GM12878 (cell line): Measurements from ENCODE around the gene SCARF2. TPM values are rescaled to one million over a fixed set of nuclear protein-coding genes. Genes with fewer than 3 reads are reported as not detected.

Experiments
- ATAC-seq: fragments of 200-7000 bp; cut with Tn5 transposase; 3 replicates; pipeline ENCODE4 v1.9.1; 2020; ENCODE audit warnings: mild to moderate bottlenecking, moderate library complexity
- BruUV-seq: library from RNA; stranded (reverse); fragments of 400-500 nt; replicated peaks from 2 replicates; lab custom pipeline; 2021; lab: Mats Ljungman, UMichigan
- CTCF ChIA-PET: fragments of 300-600 bp; sonication (Branson Sonifier 250); formaldehyde crosslinking; extraction: SDS; loops from one replicate; lab custom pipeline; 2021; ENCODE audit warnings: inconsistent platforms; lab: Yijun Ruan, JAX
- POLR2A ChIA-PET: fragments of 350-600 bp; formaldehyde crosslinking; extraction: SDS; loops from one replicate; lab custom pipeline; 2021; ENCODE audit warnings: inconsistent platforms; lab: Charles Lee
- RAD21 ChIA-PET: fragments of 300-600 bp; sonication (Branson Sonifier 250); formaldehyde crosslinking; loops from one replicate; lab custom pipeline; 2023; ENCODE audit warnings: antibody characterized with exemption; ENCODE audit not compliant: unreplicated experiment; lab: Charles Lee
- SMC1A ChIA-PET: fragments of 300-600 bp; sonication (Branson Sonifier 250); formaldehyde crosslinking; loops from one replicate; lab custom pipeline; 2023; ENCODE audit not compliant: unreplicated experiment, uncharacterized antibody; lab: Charles Lee
- DNase-seq: peaks from one replicate; pipeline ENCODE4 v3.0.0-alpha.2; 2011; ENCODE audit warnings: low read depth, low spot score
- FAIRE-seq: peaks from 3 replicates; lab custom pipeline; 2011; peaks lifted over from hg19 to GRCh38; lab: Jason Lieb, UNC
- H2AFZ ChIP-seq: 2 replicates; pipeline ENCODE4 v1.6.0; 2011; ENCODE audit warnings: low read depth, low read length, control low read depth; ENCODE audit not compliant: control insufficient read depth
- H3K27ac ChIP-seq: 2 replicates; pipeline ENCODE4 v1.5.1; 2011; ENCODE audit warnings: control low read depth; ENCODE audit not compliant: control insufficient read depth, insufficient read depth
- H3K27me3 ChIP-seq, 2 experiments: replicated peaks in 1 of 2; 2 replicates each; pipeline versions ENCODE4 v1.6.0 to v1.6.1; 2011; ENCODE audit warnings: low read length in 1 of 2; ENCODE audit not compliant: control insufficient read depth in 2 of 2, insufficient read depth in 2 of 2
- H3K36me3 ChIP-seq, 2 experiments: 2 replicates each; pipeline ENCODE4 v1.5.1; 2011; ENCODE audit warnings: low read length in 1 of 2; ENCODE audit not compliant: control insufficient read depth in 2 of 2, insufficient read depth in 2 of 2
- H3K4me1 ChIP-seq: 2 replicates; pipeline ENCODE4 v1.6.1; 2011; ENCODE audit warnings: mild to moderate bottlenecking, low read length, moderate library complexity, mixed read lengths; ENCODE audit not compliant: control insufficient read depth, insufficient read depth
- H3K4me2 ChIP-seq: 2 replicates; pipeline ENCODE4 v1.6.0; 2011; ENCODE audit warnings: control low read depth; ENCODE audit not compliant: control insufficient read depth, insufficient read depth
- H3K4me3 ChIP-seq: fragments of 200-600 bp; sonication (generic); 2 replicates; pipeline ENCODE4 v1.5.1; 2016
- H3K79me2 ChIP-seq: 2 replicates; pipeline ENCODE4 v1.6.0; 2011; ENCODE audit warnings: low read length; ENCODE audit not compliant: control insufficient read depth, insufficient read depth
- H3K9ac ChIP-seq: 2 replicates; pipeline ENCODE4 v1.8.0; 2011; ENCODE audit warnings: low read length, control low read depth, mixed read lengths; ENCODE audit not compliant: control insufficient read depth, insufficient read depth
- H3K9me3 ChIP-seq: replicated peaks from 3 replicates; pipeline ENCODE4 v1.5.1; 2011; ENCODE audit warnings: mild to moderate bottlenecking, low read length; ENCODE audit not compliant: control insufficient read depth, insufficient read depth
- H4K20me1 ChIP-seq: 2 replicates; pipeline ENCODE4 v1.6.0; 2011; ENCODE audit not compliant: control insufficient read depth, insufficient read depth
- CBX3 ChIP-seq: fragments of 200-600 bp; sonication (generic); IDR thresholded peaks from 2 replicates; pipeline ENCODE4 v1.6.1; 2016; ENCODE audit warnings: low read depth, borderline replicate concordance
- E2F4 ChIP-seq: IDR thresholded peaks from 2 replicates; pipeline ENCODE4 v1.6.1; 2012; ENCODE audit warnings: low read depth, low read length, improper control_type of control experiment
- EED ChIP-seq: sonication (generic); IDR thresholded peaks from 2 replicates; pipeline ENCODE4 v1.6.1; 2016; ENCODE audit warnings: antibody characterized with exemption, low read depth
- FOXK2 ChIP-seq: fragments of 450-650 bp; IDR thresholded peaks from 2 replicates; pipeline ENCODE4 v1.6.1; 2017; ENCODE audit warnings: mild to moderate bottlenecking, moderate library complexity
- MAX ChIP-seq: IDR thresholded peaks from 2 replicates; pipeline ENCODE4 v1.6.1; 2012; ENCODE audit warnings: low read depth, low read length, improper control_type of control experiment
- MTA2 ChIP-seq: fragments of 450-650 bp; IDR thresholded peaks from 2 replicates; pipeline ENCODE4 v1.6.1; 2016; ENCODE audit warnings: low read depth, mild to moderate bottlenecking, moderate library complexity
- NFIC ChIP-seq: IDR thresholded peaks from 2 replicates; pipeline ENCODE4 v1.6.1; 2012; ENCODE audit warnings: low read depth, mild to moderate bottlenecking, inconsistent platforms, low read length, moderate library complexity
- NR2C2 ChIP-seq: IDR thresholded peaks from 2 replicates; pipeline ENCODE4 v1.6.1; 2011; ENCODE audit warnings: borderline replicate concordance, low read depth; ENCODE audit not compliant: control insufficient read depth, insufficient read length
- PAX5 ChIP-seq: IDR thresholded peaks from 2 replicates; pipeline ENCODE4 v1.6.1; 2011; ENCODE audit warnings: low read depth, low read length, borderline replicate concordance
- PKNOX1 ChIP-seq: fragments of 450-650 bp; IDR thresholded peaks from 2 replicates; pipeline ENCODE4 v1.6.1; 2016; ENCODE audit warnings: mild to moderate bottlenecking
- PML ChIP-seq: IDR thresholded peaks from 2 replicates; pipeline ENCODE4 v1.6.1; 2012; ENCODE audit warnings: low read length, inconsistent platforms
- RAD51 ChIP-seq: fragments of 450-650 bp; IDR thresholded peaks from 2 replicates; pipeline ENCODE4 v1.6.1; 2016; ENCODE audit warnings: moderate library complexity, mild to moderate bottlenecking, inconsistent platforms
- RFX5 ChIP-seq: IDR thresholded peaks from 2 replicates; pipeline ENCODE4 v1.6.1; 2011; ENCODE audit warnings: low read depth, low read length, improper control_type of control experiment
- SMAD5 ChIP-seq: IDR thresholded peaks from 2 replicates; pipeline ENCODE4 v1.6.1; 2016; ENCODE audit warnings: antibody characterized with exemption, low read depth
- SMC3 ChIP-seq: IDR thresholded peaks from 2 replicates; pipeline ENCODE4 v1.6.1; 2011; ENCODE audit warnings: low read length, improper control_type of control experiment, borderline replicate concordance
- SP1 ChIP-seq: IDR thresholded peaks from one replicate; pipeline ENCODE4 v1.6.1; 2011; ENCODE audit warnings: low read depth, low read length
- TAF1 ChIP-seq: IDR thresholded peaks from 2 replicates; pipeline ENCODE4 v1.6.1; 2011; ENCODE audit warnings: mild to moderate bottlenecking, low read depth, low read length, borderline replicate concordance
- TARDBP ChIP-seq: IDR thresholded peaks from 2 replicates; pipeline ENCODE4 v1.6.1; 2016; ENCODE audit warnings: borderline replicate concordance
- ZBTB33 ChIP-seq: fragments of 450-650 bp; IDR thresholded peaks from 2 replicates; pipeline ENCODE4 v1.6.1; 2017; ENCODE audit warnings: mild to moderate bottlenecking
- ZNF217 ChIP-seq: fragments of 450-650 bp; IDR thresholded peaks from 2 replicates; pipeline ENCODE4 v1.6.1; 2017; ENCODE audit warnings: antibody characterized with exemption, mild to moderate bottlenecking
- WGBS: methylation state at CpG from one replicate; pipeline ENCODE4 v1.1.6; 2016; ENCODE audit warnings: low lambda C conversion rate; ENCODE audit not compliant: insufficient replicate concordance, insufficient coverage; ENCODE audit errors: missing lambda C conversion rate; 5-methylcytosine and 5-hydroxymethylcytosine counted together
- in situ Hi-C: fragments of 300-500 bp; cut with MboI; formaldehyde crosslinking; loops from 9 replicates; pipeline ENCODE4 v1.14.3; 2018; ENCODE audit warnings: mixed read lengths
- intact Hi-C: fragments of 100-400 bp; cut with micrococcal nuclease; formaldehyde crosslinking; loops from one replicate; pipeline ENCODE4 v1.14.2; 2022; ENCODE audit not compliant: unreplicated experiment
- polyA plus RNA-seq, 11 experiments: library from polyadenylated mRNA; depleted of rRNA in 4 of 11; unstranded in 6 of 11; stranded (reverse) in 5 of 11; fragments of >200 nt; fragmentation: Nextera tagmentation in 4 of 11; fragmentation: Illumina TruSeq in 1 of 11; extraction: Ambion mirVana in 4 of 11; extraction: Trizol in 1 of 11; gene quantifications; 1 replicate in 1 of 11; 2 replicates in 10 of 11; pipeline versions ENCODE4 v1.2.1 to v1.2.3, GENCODE V29; 2011 to 2016; ENCODE audit warnings: inconsistent platforms in 2 of 11, missing spikeins in 2 of 11, low read depth in 1 of 11
- total RNA-seq, 4 experiments: library from RNA; depleted of rRNA in 3 of 4; stranded (reverse); fragments of >200 nt in 3 of 4; fragmentation: Illumina TruSeq in 1 of 4; extraction: Trizol in 1 of 4; gene quantifications; 2 replicates each; pipeline versions ENCODE4 v1.2.1 to v1.2.3, GENCODE V29; 2013 to 2021

Gene SCARF2
- total and polyA plus RNA-seq, 10 of the 15 experiments (the other 5 are each of a cell fraction or from before 2014, with no cell fraction given), result 0.01 to 0.74 (median 0.17) TPM; not detected in 5

GRCh38 chr22:20459152-20459542 is 21.5 kb upstream of the SCARF2 start:
- ChIA-PET RAD21 (interaction anchor here (0.6 kb wide), 1 partner anchor 41 kb away, joined by 3 read pairs; no protein-coding TSS in a partner anchor), POLR2A (no interaction called here), CTCF (interaction anchor here (1.3 kb wide), 1 partner anchor 41 kb away, joined by 4 read pairs; no protein-coding TSS in a partner anchor), SMC1A (no interaction called here)
- FAIRE-seq (no peak), DNase-seq (no peak), ATAC-seq (no peak)
- no peak overlapping the region for H3K4me3 ChIP-seq
- no peak overlapping the region for H3K4me2 ChIP-seq
- no peak overlapping the region for H3K27ac ChIP-seq
- no peak for TF ChIP-seq EED
- no peak for TF ChIP-seq TARDBP
- TF ChIP-seq MTA2, result no peak
- no peak for TF ChIP-seq TAF1
- no peak for TF ChIP-seq FOXK2
- no peak for TF ChIP-seq SMC3
- no peak for TF ChIP-seq MAX
- no peak for TF ChIP-seq ZNF217
- TF ChIP-seq PML, result no peak
- no peak for TF ChIP-seq NR2C2
- no peak for TF ChIP-seq SMAD5
- TF ChIP-seq NFIC, result no peak
- TF ChIP-seq PKNOX1, result no peak
- TF ChIP-seq RFX5, result no peak
- TF ChIP-seq PAX5, result no peak
- TF ChIP-seq SP1, result no peak
- no peak for TF ChIP-seq ZBTB33
- no peak for TF ChIP-seq RAD51
- no peak for TF ChIP-seq E2F4
- TF ChIP-seq CBX3, result no peak
- peaks cover 2 to 10% of the 10 kb centered on the region in 2 experiments; a peak in 3 of 4 replicates for H3K36me3 ChIP-seq
- H3K79me2 ChIP-seq, result no peaks in the 10 kb centered on the region
- H3K27me3 ChIP-seq, result no peaks in the 10 kb centered on the region
- no peak overlapping the region for H2AFZ ChIP-seq
- no peak overlapping the region for H3K9ac ChIP-seq
- in situ Hi-C loops, result loop anchor here (5.0 kb wide), 1 partner anchor 37 kb away; no protein-coding TSS in a partner anchor
- no peaks in the 10 kb centered on the region for H3K9me3 ChIP-seq
- H4K20me1 ChIP-seq, result no peaks in the 10 kb centered on the region
- intact Hi-C loops, result loop anchor here (5.0 kb wide), 1 partner anchor 302 kb away; no protein-coding TSS in a partner anchor
- WGBS, result 98% methylated on average over 3 of the region's 3 CpGs
- no TSS peak for BruUV-seq
- peaks cover 21% of the 10 kb centered on the region for H3K4me1 ChIP-seq
